GM12878 (cell line): ENCODE data around the gene MCRIP2. TPM values are rescaled to one million over a fixed set of nuclear protein-coding genes. Genes with fewer than 3 reads are reported as not detected.

Source experiments
- ATAC-seq: fragments of 200-7000 bp; cut with Tn5 transposase; 3 replicates; pipeline ENCODE4 v1.9.1; 2020; ENCODE audit warnings: mild to moderate bottlenecking, moderate library complexity
- BruUV-seq: library from RNA; stranded (reverse); fragments of 400-500 nt; replicated peaks from 2 replicates; lab custom pipeline; 2021; lab: Mats Ljungman, UMichigan
- CTCF ChIA-PET: fragments of 300-600 bp; sonication (Branson Sonifier 250); formaldehyde crosslinking; extraction: SDS; loops from one replicate; lab custom pipeline; 2021; ENCODE audit warnings: inconsistent platforms; lab: Yijun Ruan, JAX
- POLR2A ChIA-PET: fragments of 350-600 bp; formaldehyde crosslinking; extraction: SDS; loops from one replicate; lab custom pipeline; 2021; ENCODE audit warnings: inconsistent platforms; lab: Charles Lee
- RAD21 ChIA-PET: fragments of 300-600 bp; sonication (Branson Sonifier 250); formaldehyde crosslinking; loops from one replicate; lab custom pipeline; 2023; ENCODE audit warnings: antibody characterized with exemption; ENCODE audit not compliant: unreplicated experiment; lab: Charles Lee
- SMC1A ChIA-PET: fragments of 300-600 bp; sonication (Branson Sonifier 250); formaldehyde crosslinking; loops from one replicate; lab custom pipeline; 2023; ENCODE audit not compliant: unreplicated experiment, uncharacterized antibody; lab: Charles Lee
- DNase-seq: peaks from one replicate; pipeline ENCODE4 v3.0.0-alpha.2; 2011; ENCODE audit warnings: low read depth, low spot score
- FAIRE-seq: peaks from 3 replicates; lab custom pipeline; 2011; peaks lifted over from hg19 to GRCh38; lab: Jason Lieb, UNC
- H2AFZ ChIP-seq: 2 replicates; pipeline ENCODE4 v1.6.0; 2011; ENCODE audit warnings: low read depth, low read length, control low read depth; ENCODE audit not compliant: control insufficient read depth
- H3K27ac ChIP-seq: 2 replicates; pipeline ENCODE4 v1.5.1; 2011; ENCODE audit warnings: control low read depth; ENCODE audit not compliant: control insufficient read depth, insufficient read depth
- H3K27me3 ChIP-seq, 2 experiments: replicated peaks in 1 of 2; 2 replicates each; pipeline versions ENCODE4 v1.6.0 to v1.6.1; 2011; ENCODE audit warnings: low read length in 1 of 2; ENCODE audit not compliant: control insufficient read depth in 2 of 2, insufficient read depth in 2 of 2
- H3K36me3 ChIP-seq, 2 experiments: 2 replicates each; pipeline ENCODE4 v1.5.1; 2011; ENCODE audit warnings: low read length in 1 of 2; ENCODE audit not compliant: control insufficient read depth in 2 of 2, insufficient read depth in 2 of 2
- H3K4me1 ChIP-seq: 2 replicates; pipeline ENCODE4 v1.6.1; 2011; ENCODE audit warnings: mild to moderate bottlenecking, low read length, moderate library complexity, mixed read lengths; ENCODE audit not compliant: control insufficient read depth, insufficient read depth
- H3K4me2 ChIP-seq: 2 replicates; pipeline ENCODE4 v1.6.0; 2011; ENCODE audit warnings: control low read depth; ENCODE audit not compliant: control insufficient read depth, insufficient read depth
- H3K4me3 ChIP-seq: fragments of 200-600 bp; sonication (generic); 2 replicates; pipeline ENCODE4 v1.5.1; 2016
- H3K79me2 ChIP-seq: 2 replicates; pipeline ENCODE4 v1.6.0; 2011; ENCODE audit warnings: low read length; ENCODE audit not compliant: control insufficient read depth, insufficient read depth
- H3K9ac ChIP-seq: 2 replicates; pipeline ENCODE4 v1.8.0; 2011; ENCODE audit warnings: low read length, control low read depth, mixed read lengths; ENCODE audit not compliant: control insufficient read depth, insufficient read depth
- H3K9me3 ChIP-seq: replicated peaks from 3 replicates; pipeline ENCODE4 v1.5.1; 2011; ENCODE audit warnings: mild to moderate bottlenecking, low read length; ENCODE audit not compliant: control insufficient read depth, insufficient read depth
- H4K20me1 ChIP-seq: 2 replicates; pipeline ENCODE4 v1.6.0; 2011; ENCODE audit not compliant: control insufficient read depth, insufficient read depth
- EGR1 ChIP-seq, 2 experiments: IDR thresholded peaks; 1 replicate in 1 of 2; 2 replicates in 1 of 2; pipeline ENCODE4 v1.6.1; 2011 to 2012; ENCODE audit warnings: low read depth in 2 of 2, low read length in 2 of 2, borderline replicate concordance in 1 of 2, mild to moderate bottlenecking in 1 of 2, moderate library complexity in 1 of 2
- EZH2 ChIP-seq: IDR thresholded peaks from 2 replicates; pipeline ENCODE4 v1.6.1; 2012; ENCODE audit warnings: low read depth, mild to moderate bottlenecking, control low read depth, inconsistent platforms, low read length, borderline replicate concordance; ENCODE audit not compliant: control insufficient read depth
- GABPA ChIP-seq: IDR thresholded peaks from 2 replicates; pipeline ENCODE4 v1.6.1; 2014; ENCODE audit warnings: antibody characterized with exemption, low read depth, mild to moderate bottlenecking, inconsistent platforms
- GATAD2B ChIP-seq: fragments of 450-650 bp; conservative IDR thresholded peaks from 2 replicates; pipeline ENCODE4 v1.6.1; 2017; ENCODE audit warnings: low read depth, mild to moderate bottlenecking, moderate library complexity
- MEF2A ChIP-seq: IDR thresholded peaks from 2 replicates; pipeline ENCODE4 v1.6.1; 2011; ENCODE audit warnings: low read depth, mild to moderate bottlenecking, low read length, moderate library complexity; ENCODE audit not compliant: insufficient read depth
- PKNOX1 ChIP-seq: fragments of 450-650 bp; IDR thresholded peaks from 2 replicates; pipeline ENCODE4 v1.6.1; 2016; ENCODE audit warnings: mild to moderate bottlenecking
- TAF1 ChIP-seq: IDR thresholded peaks from 2 replicates; pipeline ENCODE4 v1.6.1; 2011; ENCODE audit warnings: mild to moderate bottlenecking, low read depth, low read length, borderline replicate concordance
- ZBTB4 ChIP-seq: fragments of 450-650 bp; formaldehyde crosslinking; IDR thresholded peaks from 2 replicates; pipeline ENCODE4 v1.4.0; 2022; ENCODE audit warnings: mild to moderate bottlenecking, moderate library complexity
- ZNF217 ChIP-seq: fragments of 450-650 bp; IDR thresholded peaks from 2 replicates; pipeline ENCODE4 v1.6.1; 2017; ENCODE audit warnings: antibody characterized with exemption, mild to moderate bottlenecking
- ZNF622 ChIP-seq: fragments of 450-650 bp; IDR thresholded peaks from 2 replicates; pipeline ENCODE4 v1.6.1; 2017; ENCODE audit warnings: mild to moderate bottlenecking, inconsistent platforms
- WGBS: methylation state at CpG from one replicate; pipeline ENCODE4 v1.1.6; 2016; ENCODE audit warnings: low lambda C conversion rate; ENCODE audit not compliant: insufficient replicate concordance, insufficient coverage; ENCODE audit errors: missing lambda C conversion rate; 5-methylcytosine and 5-hydroxymethylcytosine counted together
- in situ Hi-C: fragments of 300-500 bp; cut with MboI; formaldehyde crosslinking; loops from 9 replicates; pipeline ENCODE4 v1.14.3; 2018; ENCODE audit warnings: mixed read lengths
- intact Hi-C: fragments of 100-400 bp; cut with micrococcal nuclease; formaldehyde crosslinking; loops from one replicate; pipeline ENCODE4 v1.14.2; 2022; ENCODE audit not compliant: unreplicated experiment
- polyA plus RNA-seq, 11 experiments: library from polyadenylated mRNA; depleted of rRNA in 4 of 11; unstranded in 6 of 11; stranded (reverse) in 5 of 11; fragments of >200 nt; fragmentation: Nextera tagmentation in 4 of 11; fragmentation: Illumina TruSeq in 1 of 11; extraction: Ambion mirVana in 4 of 11; extraction: Trizol in 1 of 11; gene quantifications; 1 replicate in 1 of 11; 2 replicates in 10 of 11; pipeline versions ENCODE4 v1.2.1 to v1.2.3, GENCODE V29; 2011 to 2016; ENCODE audit warnings: inconsistent platforms in 2 of 11, missing spikeins in 2 of 11, low read depth in 1 of 11
- total RNA-seq, 4 experiments: library from RNA; depleted of rRNA in 3 of 4; stranded (reverse); fragments of >200 nt in 3 of 4; fragmentation: Illumina TruSeq in 1 of 4; extraction: Trizol in 1 of 4; gene quantifications; 2 replicates each; pipeline versions ENCODE4 v1.2.1 to v1.2.3, GENCODE V29; 2013 to 2021

Gene MCRIP2
- total and polyA plus RNA-seq, 10 of the 15 experiments (the other 5 are each of a cell fraction or from before 2014, with no cell fraction given) = 0.19 to 93.1 (median 57.9) TPM

DNA sequence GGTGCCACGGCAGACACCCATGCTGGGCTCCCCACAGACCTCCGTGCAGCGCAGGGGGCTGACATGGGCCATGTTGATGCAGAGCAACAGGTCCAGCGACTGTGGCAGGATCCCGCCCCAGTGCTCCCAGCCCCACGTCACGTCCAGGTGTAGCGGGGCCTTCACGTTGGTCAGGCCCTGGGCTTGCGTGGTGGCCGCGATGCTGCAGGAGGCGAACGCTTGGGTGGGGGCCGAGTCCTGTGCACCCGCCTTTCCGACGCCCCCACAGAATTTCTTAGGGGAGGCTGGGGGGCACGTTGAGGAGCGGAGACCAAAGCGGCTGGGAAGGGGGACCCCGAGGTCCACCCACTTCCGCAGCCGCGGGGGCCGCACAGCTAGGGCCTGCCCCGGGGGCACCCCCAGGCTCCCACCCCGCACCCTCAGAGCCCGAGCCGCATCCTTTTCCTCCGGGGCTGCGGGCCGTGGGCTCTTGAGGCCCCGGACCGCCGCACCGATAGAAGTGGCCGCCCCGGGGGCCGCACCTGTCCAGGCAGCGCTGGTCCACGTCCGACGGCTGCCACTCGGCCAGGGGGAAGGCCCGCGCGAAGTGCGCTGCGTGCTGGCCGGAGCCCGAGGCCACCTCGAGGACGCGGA is 5.9 kb upstream of the MCRIP2 start:
- peak overlapping the region; percentile 82 for H3K27ac ChIP-seq
- DNase-seq (no peak), ATAC-seq (peak; percentile 4), FAIRE-seq (no peak)
- H3K4me1 ChIP-seq = peaks cover 13% of the 10 kb centered on the region
- H3K36me3 ChIP-seq = peaks cover 0 to 4% of the 10 kb centered on the region in 2 experiments; a peak in 3 of 4 replicates
- no peak for TF ChIP-seq GABPA
- no peak for TF ChIP-seq MEF2A
- TF ChIP-seq EGR1 (IDR thresholded peaks at IDR 0.05; ENCODE audit: borderline replicate concordance in 1 of 2, low read depth in 2 of 2, low read length in 2 of 2) = peak in 1 of 2 experiments; percentile 13; a peak in 1 of 3 replicates
- no peak for TF ChIP-seq ZNF622
- TF ChIP-seq EZH2 = no peak
- TF ChIP-seq ZBTB4 (CRISPR knock-in tag) = no peak
- TF ChIP-seq PKNOX1 = no peak
- TF ChIP-seq ZNF217 = peak; percentile 44; the same call in 1 of the 2 replicates
- no peak for TF ChIP-seq TAF1
- peak; percentile 95; the same call in 1 of the 2 replicates for TF ChIP-seq GATAD2B
- H4K20me1 ChIP-seq = no peaks in the 10 kb centered on the region
- SMC1A ChIA-PET = interaction anchor here (1.6 kb wide), 1 partner anchor 13 kb away, joined by 5 read pairs; no protein-coding TSS in a partner anchor
- H3K4me2 ChIP-seq = peak overlapping the region; percentile 91
- H3K4me3 ChIP-seq = peak overlapping the region; percentile 88
- RAD21 ChIA-PET = interaction anchor here (0.6 to 2.0 kb wide), 3 partner anchors 13 to 108 kb away, joined by 3 to 13 read pairs (median 4); partner anchors contain the start of genes CAPN15, RHBDL1 and WDR90
- H2AFZ ChIP-seq = peak overlapping the region; percentile 85
- H3K9me3 ChIP-seq = no peaks in the 10 kb centered on the region
- CTCF ChIA-PET = interaction anchor here (1.1 to 1.5 kb wide), 5 partner anchors 11 to 59 kb away, joined by 4 to 11 read pairs (median 4); partner anchors contain the start of genes RHOT2 and WDR90
- WGBS = under 1% methylated on average over 55 of the region's 55 CpGs
- H3K79me2 ChIP-seq = peaks cover 16% of the 10 kb centered on the region
- in situ Hi-C loops (no loop called here), intact Hi-C loops (loop anchor here (1.0 to 5.0 kb wide), 3 partner anchors 46 to 108 kb away; partner anchors contain the start of genes CAPN15, JMJD8 and STUB1)
- H3K9ac ChIP-seq = peak overlapping the region; percentile 85
- H3K27me3 ChIP-seq = no peaks in the 10 kb centered on the region
- POLR2A ChIA-PET = interaction anchor here (0.6 to 1.9 kb wide), 7 partner anchors 12 to 1137 kb away, joined by 3 to 5 read pairs (median 4); partner anchors contain the start of genes RHOT2 and WDR90
- BruUV-seq = no TSS peak
